GM10248 (cell line): ENCODE measurements around the gene PI4KA.
"Not testable (repeated sequence)": the region's sequence is repeated elsewhere in the genome, so short reads cannot be mapped to it uniquely, and the experiment has no call there.

Experiments
- CTCF ChIA-PET: fragments of 300-600 bp; sonication (Branson Sonifier 250); formaldehyde crosslinking; extraction: SDS; loops from one replicate; lab custom pipeline; 2021; ENCODE audit warnings: antibody characterized with exemption; lab: Yijun Ruan, JAX
- POLR2A ChIA-PET: fragments of 350-650 bp; sonication (Branson Sonifier 250); formaldehyde crosslinking; extraction: SDS; loops from one replicate; lab custom pipeline; 2020; ENCODE audit warnings: antibody characterized with exemption; lab: Yijun Ruan, JAX
- DNase-seq: peaks from one replicate; pipeline ENCODE4 v3.0.0; 2012; ENCODE audit errors: extremely low spot score
- TF ChIP-seq, protein P1 (sequence below): IDR thresholded peaks from 2 replicates; pipeline ENCODE4 v1.5.1; 2012; ENCODE audit warnings: mild to moderate bottlenecking, low read depth; ENCODE audit errors: extremely low read depth, missing control alignments, control extremely low read depth

The PI4KA gene

DNA sequence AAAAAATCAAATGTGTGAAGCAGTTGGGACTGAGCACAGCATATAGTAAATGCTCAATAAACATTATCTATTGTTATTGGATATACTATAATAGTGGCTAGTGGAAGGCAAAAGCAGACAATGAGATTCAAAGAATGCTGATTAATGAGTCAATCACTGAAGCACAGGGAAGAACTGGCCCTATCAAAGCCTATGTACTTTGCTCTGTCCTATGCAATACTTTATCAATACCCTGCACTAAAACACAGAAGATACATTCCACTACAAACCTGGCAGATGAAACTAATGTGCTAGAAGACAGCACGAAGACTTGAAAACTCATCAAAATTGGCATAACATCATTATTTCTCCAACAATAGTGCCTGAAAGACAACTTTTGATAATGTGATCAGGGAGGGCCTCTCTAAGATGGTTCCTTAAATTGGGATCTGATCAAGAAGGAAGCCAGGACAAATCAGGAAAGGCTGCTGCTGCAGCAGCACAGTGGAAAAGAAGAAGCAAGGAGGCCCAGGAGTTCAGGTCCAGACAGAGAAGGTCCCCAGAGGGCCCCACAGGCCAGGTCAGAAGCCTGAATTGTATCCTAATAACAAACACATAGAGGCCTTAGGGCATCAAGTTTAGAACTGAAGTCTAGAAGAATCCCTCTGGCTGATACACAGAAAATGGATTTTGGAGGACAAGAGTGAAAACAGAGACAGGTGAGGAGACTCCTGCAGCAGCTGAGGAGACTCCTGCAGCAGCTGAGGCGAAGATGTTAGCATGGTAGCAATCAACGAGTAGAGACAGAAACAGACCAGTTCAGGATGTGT is 18.6 kb downstream of the PI4KA start:
- ChIA-PET CTCF (no interaction called here), POLR2A (no interaction called here)
- TF ChIP-seq, protein P1, sequence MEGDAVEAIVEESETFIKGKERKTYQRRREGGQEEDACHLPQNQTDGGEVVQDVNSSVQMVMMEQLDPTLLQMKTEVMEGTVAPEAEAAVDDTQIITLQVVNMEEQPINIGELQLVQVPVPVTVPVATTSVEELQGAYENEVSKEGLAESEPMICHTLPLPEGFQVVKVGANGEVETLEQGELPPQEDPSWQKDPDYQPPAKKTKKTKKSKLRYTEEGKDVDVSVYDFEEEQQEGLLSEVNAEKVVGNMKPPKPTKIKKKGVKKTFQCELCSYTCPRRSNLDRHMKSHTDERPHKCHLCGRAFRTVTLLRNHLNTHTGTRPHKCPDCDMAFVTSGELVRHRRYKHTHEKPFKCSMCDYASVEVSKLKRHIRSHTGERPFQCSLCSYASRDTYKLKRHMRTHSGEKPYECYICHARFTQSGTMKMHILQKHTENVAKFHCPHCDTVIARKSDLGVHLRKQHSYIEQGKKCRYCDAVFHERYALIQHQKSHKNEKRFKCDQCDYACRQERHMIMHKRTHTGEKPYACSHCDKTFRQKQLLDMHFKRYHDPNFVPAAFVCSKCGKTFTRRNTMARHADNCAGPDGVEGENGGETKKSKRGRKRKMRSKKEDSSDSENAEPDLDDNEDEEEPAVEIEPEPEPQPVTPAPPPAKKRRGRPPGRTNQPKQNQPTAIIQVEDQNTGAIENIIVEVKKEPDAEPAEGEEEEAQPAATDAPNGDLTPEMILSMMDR = no peak
- DNase-seq = no peak

DNA sequence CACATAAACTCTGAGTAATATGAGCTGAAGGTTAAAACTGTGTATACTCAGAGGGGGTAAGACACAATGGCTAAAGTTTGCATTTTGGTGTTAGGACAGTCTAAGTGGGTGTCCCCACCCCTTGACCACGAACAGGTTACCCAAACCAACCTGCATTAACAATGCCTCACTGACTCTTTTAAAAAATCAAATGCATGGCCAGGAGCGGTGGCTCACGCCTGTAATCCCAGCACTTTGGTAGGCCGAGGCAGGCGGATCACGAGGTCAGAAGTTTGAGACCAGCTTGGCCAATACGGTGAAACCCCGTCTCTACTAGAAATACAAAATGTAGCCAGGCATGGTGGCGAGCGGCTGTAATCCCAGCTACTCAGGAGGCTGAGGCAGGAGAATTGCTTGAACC is 19.3 kb downstream of the PI4KA start:
- CTCF ChIA-PET, DNase-seq, POLR2A ChIA-PET: not testable (repeated sequence)

DNA sequence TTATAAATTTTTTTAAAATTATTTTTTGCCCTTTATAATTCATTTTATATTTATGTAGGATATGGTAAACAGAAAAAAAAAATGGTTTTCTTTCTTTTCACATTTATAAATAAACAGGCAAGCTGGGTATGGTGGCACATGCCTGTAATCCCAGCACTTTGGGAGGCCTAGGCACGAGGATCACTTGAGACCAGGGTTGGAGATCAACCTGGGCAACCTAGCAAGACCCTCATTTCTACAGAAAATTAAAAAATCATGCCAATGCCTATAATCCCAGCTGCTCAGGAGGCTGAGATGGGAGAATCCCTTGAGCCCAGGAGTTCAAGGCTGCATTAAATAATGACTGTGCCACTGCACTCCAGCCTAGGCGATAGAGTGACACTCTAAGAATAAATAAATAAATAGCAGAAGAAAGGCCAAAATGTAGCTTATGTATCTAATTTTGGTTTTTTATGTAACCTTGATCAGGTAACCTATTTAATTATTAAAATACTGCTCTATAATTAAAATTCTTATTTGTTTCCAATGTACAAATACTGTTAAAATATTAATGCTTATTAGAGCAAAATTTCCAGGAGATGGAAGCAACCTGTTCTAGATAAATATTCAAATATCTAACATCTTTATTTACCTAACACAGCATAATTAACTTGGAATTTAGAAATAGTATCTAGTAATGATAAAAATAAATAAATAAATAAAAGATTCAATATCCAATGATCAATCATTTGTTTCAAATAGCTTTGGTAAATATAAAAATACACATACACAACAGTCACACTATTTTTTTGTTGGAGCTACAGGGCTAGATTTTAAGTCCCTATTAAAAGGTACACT is 21.4 kb downstream of the PI4KA start:
- DNase-seq = no peak
- CTCF ChIA-PET = no interaction called here
- POLR2A ChIA-PET = no interaction called here
- TF ChIP-seq, protein P1 = no peak

- ChIA-PET CTCF (interaction anchor here (1.5 to 3.0 kb wide), 2 partner anchors 11 to 13 kb away, joined by 3 to 8 read pairs; no protein-coding TSS in a partner anchor), POLR2A (interaction anchor here (0.6 kb wide), 1 partner anchor 9 kb away, joined by 3 read pairs; no protein-coding TSS in a partner anchor)
- no peak for DNase-seq
- TF ChIP-seq, protein P1 = no peak
Measured at GRCh38 chr22:20834725-20835124, 23.9 kb downstream of the PI4KA start.

- DNase-seq = no peak
- POLR2A ChIA-PET = interaction anchor here (0.6 kb wide), 1 partner anchor 9 kb away, joined by 3 read pairs; no protein-coding TSS in a partner anchor
- TF ChIP-seq, protein P1 = no peak
- CTCF ChIA-PET = interaction anchor here (1.5 to 3.0 kb wide), 2 partner anchors 10 to 14 kb away, joined by 3 to 8 read pairs; no protein-coding TSS in a partner anchor
Measured at GRCh38 chr22:20834206-20834605, 24.4 kb downstream of the PI4KA start.

- ChIA-PET CTCF (interaction anchor here (3.0 kb wide), 1 partner anchor 9 kb away, joined by 8 read pairs; no protein-coding TSS in a partner anchor), POLR2A (no interaction called here)
- TF ChIP-seq, protein P1 = no peak
- DNase-seq = no peak
Measured at GRCh38 chr22:20833225-20833665, 25.4 kb downstream of the PI4KA start.
